Activated CD8-positive, alpha-beta memory T cell treated with anti-CD3 and anti-CD28 coated beads for 24 hours (primary cell): ENCODE measurements around the gene PARM1.
"Not testable (repeated sequence)": the region's sequence is repeated elsewhere in the genome, so short reads cannot be mapped to it uniquely, and the experiment has no call there.

Experiments used
- DNase-seq: peaks from one replicate; pipeline ENCODE4 v3.0.0-alpha.2; 2020

The PARM1 gene

DNA sequence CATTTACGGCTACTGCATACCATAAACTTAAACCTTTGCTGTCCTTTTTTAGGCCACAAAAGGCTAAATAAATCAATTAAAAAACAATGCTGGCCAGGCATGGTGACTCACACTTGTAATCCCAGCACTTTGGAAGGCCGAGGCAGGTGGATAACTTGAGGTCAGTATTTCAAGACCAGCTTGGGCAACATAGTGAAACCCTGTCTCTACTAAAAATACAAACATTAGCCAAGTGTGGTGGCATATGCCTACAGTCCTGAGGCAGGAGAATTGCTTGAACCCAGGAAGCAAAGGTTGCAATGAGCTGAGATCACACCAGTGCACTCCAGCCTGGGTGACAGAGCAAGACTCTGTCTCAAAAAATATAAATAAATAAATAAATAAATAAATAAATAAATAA is 61.5 kb downstream of the PARM1 start:
- not testable (repeated sequence) for DNase-seq

DNA sequence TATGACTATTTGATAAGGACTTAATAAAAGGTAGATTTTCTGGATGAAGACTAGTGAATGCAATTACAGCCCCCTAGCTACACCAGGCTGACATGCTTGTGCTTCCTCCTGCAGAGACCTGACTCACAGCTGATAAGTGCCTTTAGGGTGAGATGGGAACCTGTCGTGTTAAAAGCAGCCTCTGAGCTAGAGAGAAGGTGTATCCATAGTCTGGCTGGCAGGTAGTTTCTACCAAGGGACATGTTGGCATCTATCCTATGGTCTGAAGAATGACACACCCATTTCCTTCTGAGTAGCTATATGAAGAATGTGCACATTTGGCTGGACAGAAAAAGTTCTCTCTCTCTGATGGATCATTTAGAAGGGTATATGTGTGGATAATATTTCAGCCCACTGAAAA is 64.1 kb downstream of the PARM1 start:
- no peak for DNase-seq

GRCh38 chr4:74997948-74998729 is 65.2 kb downstream of the PARM1 start:
- no peak for DNase-seq

DNA sequence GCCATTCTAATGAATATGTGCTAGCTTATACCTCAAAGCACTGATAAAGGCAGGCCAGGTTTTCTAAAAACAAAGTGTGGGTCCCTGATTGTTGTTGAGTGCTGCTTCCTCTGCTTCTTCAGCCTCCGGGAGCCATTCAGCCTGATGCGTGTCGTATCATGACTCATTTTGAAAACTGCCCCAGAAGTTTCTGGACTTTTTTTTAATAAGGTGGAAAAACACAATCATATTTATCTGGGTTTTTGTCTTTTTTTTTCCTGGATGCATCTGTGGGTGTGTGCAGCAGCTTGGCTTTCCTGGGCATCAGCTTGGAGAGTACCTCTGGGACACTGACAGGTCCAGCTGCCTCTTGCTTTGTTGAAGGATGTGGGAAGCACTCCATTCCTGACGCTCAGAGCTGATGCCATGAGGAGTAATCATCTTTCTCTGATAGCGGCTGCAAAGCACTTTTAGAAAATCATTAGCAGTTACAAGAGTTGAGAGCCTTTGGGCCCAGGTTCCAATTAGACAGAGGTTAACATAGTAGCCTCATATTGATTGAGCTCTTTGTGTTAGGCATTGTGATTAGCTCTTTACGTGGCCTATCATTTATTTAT is 66.9 kb downstream of the PARM1 start:
- no peak for DNase-seq

GRCh38 chr4:75001871-75002270 is 69.0 kb downstream of the PARM1 start:
- no peak for DNase-seq

- DNase-seq, result no peak
Measured at GRCh38 chr4:75002381-75002780, 69.5 kb downstream of the PARM1 start.

DNA sequence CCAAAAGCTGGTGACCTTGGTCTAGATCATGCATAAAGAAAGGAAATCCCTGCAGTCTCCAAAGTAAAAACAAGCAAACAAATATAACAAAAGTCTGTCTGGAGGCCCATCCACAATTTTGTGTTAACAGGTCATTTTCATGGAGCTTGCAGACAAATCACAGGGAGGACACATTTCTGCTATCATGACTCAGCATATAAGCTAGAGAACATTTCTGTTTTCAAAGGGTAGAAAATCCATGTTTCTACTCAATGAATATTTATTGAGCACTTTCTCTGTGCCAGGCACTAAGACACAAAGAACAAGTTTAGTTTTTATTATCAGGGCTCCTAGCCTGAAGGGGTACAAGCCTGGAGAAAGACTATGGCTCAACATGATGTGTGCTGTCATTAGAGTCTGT is 71.1 kb downstream of the PARM1 start:
- DNase-seq, result no peak

DNA sequence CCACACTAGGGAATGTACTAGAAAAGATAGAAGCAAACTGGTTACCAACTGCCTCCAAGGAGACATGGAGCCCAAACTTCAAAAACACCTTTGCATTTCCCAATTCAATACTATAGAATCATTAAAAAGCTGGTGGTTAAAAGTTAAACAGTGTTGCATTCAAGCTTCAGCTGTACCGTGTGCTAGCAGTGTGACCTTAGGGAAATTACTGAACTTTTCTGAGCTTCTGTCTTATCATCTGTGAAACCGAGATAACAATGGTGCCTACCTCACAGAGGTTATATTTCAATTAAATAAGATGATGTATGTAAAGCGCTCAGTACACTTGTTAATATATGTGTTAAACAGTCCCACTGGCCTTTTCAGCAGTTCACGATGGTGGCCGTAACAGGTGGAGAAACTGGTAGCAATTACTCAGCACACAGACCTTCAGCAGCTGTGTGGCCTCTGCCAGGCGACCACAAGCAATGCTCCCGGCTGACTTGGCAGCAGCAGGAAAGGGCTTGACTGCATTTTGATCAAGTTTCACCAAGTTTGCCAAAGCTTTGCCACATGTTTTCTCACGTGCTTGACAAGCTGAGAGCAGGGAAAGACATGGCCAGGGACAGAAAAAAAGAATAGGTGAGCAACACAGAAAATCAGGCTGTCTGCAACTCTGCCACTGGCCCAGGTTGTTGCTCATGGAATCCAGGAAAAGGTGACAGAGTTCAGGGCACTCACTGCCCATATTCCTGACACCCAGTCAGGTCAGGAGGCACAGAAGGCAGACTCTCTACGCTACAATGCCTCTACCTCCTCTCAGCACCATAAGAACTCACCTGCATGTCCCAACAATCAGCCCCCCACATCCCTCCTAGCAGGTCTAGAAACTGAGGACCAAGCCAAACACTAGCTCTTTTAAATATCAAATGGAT is 72.1 kb downstream of the PARM1 start:
- no peak for DNase-seq

GRCh38 chr4:75005727-75006126 is 72.8 kb downstream of the PARM1 start:
- DNase-seq, result no peak

- no peak for DNase-seq
Measured at GRCh38 chr4:75007891-75008290, 75.0 kb downstream of the PARM1 start.

DNA sequence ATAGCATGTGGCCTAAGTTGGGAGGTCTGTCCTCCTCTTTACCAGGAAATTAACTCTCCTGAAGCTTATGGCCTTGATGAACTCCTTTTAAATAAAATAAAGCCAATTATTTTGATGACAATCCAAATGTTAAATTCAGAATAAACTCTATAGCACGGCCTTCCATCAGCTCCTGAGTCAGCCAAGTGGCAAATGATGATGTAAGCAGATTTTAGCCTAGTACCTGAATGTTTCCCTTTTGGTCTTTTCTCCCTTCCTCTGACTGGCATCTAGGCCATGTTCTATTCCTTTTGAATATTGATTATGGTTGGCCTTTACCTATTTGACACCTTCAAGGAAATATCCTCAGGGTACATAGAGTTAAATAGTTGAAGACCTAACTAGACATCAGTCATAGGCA is 76.2 kb downstream of the PARM1 start:
- no peak for DNase-seq

DNA sequence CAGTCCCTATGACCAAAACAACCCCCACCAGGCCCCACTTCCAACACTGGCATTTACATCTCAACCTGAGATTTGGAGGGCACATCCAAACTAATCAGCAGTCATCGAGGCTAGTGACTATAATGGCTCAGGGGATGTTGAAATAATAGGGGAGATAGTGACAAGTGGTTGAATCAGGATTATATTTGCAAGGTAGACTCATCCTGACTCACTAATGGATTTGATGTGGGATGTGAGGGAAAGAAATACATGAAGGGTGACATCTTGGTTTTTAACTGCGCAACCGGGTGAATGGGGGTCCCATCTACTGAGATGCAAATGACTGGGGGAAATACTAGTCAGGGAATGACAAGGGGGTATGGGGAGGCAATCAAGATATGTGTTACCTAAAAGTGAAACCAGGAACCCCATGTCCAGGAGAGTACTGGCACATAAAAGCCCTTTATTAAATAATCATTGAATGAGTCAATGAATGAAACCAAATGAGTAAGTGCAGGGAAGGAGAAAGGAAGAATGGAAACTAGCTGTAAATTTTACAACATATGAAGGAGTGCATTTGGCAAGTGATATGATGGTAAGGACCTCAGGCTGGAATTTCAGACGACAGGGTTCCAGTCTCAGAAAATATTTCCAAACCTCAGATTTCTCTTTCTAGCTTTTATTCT is 78.3 kb downstream of the PARM1 start:
- DNase-seq, result no peak

DNA sequence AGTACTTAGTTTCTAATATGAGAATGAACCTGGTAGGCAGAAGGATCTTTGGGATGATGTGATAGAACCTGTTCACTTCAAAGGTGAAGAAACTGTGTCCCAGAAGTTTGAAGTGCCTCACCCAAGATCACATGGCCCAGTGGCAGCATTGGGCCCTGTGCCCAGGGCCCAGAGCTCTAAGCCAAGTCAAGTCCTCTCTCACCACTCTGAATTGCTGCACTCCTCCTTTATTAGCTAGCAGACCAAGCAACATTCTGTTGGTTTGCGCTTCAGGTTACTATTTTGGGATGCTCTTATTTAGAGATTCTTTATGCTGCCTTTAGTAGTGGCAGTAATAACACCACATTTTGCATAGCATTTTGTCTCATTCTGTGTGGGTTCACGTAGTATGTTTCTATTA is 82.7 kb downstream of the PARM1 start:
- DNase-seq, result no peak

- no peak for DNase-seq
Measured at GRCh38 chr4:75016472-75016871, 83.6 kb downstream of the PARM1 start.

DNA sequence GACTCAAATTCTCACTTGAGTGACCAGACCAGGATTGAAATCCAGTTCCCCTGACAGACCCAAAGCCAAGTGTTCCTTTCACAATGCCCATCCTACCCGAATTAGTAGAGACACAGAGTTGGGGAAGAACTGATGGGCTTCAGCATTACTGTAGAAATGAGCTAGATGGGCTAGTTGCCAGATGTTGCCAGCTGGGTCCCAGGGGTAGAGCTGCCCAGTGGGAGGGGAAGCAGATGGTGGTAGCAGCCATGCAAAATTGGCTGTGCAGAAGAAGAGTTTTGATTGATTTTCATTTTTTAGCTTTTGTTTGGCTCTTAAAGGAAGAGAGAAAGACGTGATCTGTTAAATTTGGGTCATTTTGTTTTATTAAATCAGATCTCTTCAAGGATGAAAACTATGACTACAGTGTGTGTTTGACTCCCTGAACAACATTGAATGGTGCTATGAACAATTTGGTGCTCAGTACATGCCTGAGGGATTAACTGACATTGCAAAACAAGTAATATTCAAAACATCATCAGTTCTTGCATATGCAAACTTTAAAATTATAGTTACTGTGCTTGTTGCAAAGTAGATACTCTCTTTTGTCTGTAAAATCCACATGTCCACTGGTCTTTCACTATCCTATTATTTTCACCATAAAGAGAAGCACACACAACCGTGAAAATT is 86.0 kb downstream of the PARM1 start:
- DNase-seq, result no peak

- DNase-seq, result no peak
Measured at GRCh38 chr4:75025431-75025830, 92.5 kb downstream of the PARM1 start.

- no peak for DNase-seq
Measured at GRCh38 chr4:75028196-75028854, 95.4 kb downstream of the PARM1 start.

DNA sequence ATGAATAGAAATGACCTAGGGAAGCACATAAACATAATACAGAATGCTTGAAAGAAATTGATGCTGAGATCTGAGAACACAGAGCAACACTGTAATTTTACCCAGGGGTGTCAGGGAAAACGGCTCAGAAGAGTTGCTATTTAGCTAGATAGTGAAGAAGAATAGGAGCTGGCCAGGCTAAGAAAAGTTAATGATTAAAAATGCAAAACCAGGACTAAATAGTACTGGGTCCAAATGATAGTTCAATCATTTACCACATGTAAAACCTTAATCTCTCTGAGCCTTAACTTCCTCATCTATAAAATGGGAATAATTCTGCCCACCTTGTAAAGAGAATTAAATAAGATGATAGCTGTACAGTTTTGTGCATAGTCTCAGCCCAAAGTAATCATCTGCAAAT is 97.1 kb downstream of the PARM1 start:
- DNase-seq, result no peak

DNA sequence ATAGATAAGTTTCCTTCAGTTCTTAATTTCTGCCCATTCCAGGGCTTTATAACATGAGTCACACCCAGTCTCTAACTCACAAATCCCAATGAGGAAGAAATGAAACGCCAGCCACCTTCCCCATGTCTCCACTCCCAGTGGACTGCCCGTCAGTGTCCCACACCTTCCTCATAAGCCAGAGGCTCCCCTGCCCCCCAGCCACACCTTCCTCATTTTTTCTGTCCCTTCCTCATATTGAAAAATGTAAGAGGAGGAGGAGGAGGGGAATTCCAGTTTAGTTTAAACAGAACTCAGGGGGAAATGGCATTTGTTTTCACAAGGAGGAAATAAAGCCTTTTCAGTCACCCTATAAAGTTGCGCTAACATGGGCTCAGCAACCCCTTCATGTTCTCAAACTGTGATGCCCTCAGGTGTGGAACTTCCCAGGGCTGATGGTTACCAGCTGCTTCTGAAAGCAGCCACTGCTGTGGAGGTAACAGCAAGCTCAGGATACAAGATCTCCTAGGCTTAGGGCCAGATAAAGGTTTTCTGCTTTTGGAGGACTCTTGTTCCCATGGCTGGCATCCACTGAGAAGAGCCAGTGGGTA is 97.8 kb downstream of the PARM1 start:
- DNase-seq, result no peak

DNA sequence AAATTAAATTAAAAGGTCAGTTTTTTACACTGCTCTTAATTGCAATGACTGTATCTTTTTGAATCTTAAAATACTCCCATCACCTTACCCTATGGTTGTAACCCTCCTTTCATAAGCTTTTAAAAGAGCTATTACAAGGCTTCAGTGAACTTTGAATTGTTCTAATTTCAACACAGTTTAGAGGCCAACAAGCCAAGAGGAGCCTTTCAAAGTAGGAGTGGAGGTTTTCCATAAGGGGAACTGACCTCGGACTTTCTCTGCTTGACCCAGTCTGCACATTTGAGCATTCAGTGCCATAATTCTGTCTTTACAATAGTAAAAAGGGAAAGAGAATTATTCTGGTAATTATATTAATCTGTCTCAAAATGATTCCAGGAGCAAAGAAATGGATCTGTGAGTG is 98.9 kb downstream of the PARM1 start:
- DNase-seq, result no peak

- no peak for DNase-seq
Measured at GRCh38 chr4:75034523-75034922, 101.6 kb downstream of the PARM1 start.

GRCh38 chr4:75035321-75035720 is 102.4 kb downstream of the PARM1 start:
- no peak for DNase-seq
